GM18861 (cell line): ENCODE results near the gene GOLGA8T.
"Not testable (repeated sequence)": the region's sequence is repeated elsewhere in the genome, so short reads cannot be mapped to it uniquely, and the experiment has no call there.

ENCODE experiments used
- ATAC-seq: cut with Tn5 transposase; IDR thresholded peaks from one replicate; pipeline ENCODE4 v1.9.1; 2021; ENCODE audit not compliant: unreplicated experiment

Gene GOLGA8T, protein sequence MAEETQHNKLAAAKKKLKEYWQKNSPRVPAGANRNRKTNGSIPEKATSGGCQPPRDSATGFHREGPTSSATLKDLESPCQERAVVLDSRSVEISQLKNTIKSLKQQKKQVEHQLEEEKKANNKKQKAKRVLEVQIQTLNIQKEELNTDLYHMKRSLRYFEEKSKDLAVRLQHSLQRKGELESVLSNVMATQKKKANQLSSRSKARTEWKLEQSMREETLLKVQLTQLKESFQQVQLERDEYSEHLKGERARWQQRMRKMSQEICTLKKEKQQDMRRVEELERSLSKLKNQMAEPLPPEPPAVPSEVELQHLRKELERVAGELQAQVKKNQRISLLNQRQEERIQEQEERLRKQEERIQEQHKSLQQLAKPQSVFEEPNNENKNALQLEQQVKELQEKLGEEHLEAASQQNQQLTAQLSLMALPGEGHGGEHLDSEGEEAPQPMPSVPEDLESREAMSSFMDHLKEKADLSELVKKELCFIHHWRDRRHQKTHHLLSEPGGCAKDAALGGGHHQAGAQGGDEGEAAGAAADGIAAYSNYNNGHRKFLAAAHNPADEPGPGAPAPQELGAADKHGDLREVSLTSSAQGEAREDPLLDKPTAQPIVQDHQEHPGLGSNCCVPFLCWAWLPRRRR

DNA sequence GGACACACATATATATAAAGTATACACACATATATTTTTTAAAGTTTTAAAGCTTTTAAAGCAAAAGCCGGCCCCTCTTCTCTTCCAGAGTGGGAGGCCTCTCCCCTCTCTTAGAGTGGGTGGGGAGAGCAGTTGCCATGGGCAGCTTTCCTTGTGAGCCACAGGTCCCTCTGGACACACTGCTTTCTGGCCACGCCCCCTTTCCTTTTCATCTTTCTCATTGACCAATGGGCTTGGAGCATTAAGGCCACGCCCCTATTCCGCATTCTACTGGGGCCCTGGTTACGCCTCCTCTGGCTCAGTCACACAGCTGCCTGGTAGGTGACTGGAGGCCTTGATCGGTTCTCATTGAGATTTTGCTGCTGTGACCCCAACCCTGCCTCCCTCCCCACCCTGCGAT is at the start of gene GOLGA8T:
Gene GOLGA8T, plus strand, starts transcription at position 301 of the 400 bp plus-strand sequence. Its CDS starts 98 bp downstream, at position 399.
- ATAC-seq = not testable (repeated sequence)

DNA sequence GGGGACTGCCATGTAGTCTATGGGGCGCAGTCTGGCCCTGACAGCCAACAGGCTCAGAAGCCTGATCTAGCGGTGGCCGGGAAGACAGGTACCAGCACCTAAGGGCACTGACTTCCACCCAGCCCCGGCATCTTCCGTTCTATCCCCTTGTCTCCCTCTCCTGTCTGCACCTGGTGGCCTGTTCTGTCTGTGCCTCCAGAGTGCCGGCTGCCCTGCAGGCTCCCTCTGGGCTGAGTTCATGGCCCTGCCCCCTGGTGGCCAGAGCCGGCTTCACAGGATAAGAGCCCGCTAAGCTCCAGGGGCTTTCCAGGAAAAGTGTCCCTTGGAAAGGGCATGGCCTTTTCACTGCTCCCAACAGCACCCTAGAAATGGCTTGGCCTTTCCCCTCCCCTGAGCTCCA is 37.0 kb upstream of the GOLGA8T start:
- ATAC-seq = not testable (repeated sequence)

DNA sequence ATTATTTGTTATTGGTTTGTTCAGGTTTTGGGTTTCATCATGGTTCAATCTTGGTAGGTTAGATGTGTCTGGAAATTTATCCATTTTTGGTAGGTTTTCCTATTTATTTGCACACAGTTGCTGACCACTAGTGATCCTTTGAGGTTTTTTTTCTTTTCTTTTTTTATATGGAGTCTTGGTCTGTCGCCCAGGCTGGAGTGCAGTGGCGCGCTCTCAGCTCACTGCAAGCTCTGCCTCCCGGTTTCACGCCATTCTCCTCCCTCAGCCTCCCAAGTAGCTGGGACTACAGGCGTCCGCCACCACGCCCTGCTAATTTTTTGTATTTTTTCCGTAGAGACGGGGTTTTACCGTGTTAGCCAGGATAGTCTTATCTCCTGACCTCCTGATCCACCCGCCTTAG is 32.0 kb upstream of the GOLGA8T start:
- not testable (repeated sequence) for ATAC-seq

DNA sequence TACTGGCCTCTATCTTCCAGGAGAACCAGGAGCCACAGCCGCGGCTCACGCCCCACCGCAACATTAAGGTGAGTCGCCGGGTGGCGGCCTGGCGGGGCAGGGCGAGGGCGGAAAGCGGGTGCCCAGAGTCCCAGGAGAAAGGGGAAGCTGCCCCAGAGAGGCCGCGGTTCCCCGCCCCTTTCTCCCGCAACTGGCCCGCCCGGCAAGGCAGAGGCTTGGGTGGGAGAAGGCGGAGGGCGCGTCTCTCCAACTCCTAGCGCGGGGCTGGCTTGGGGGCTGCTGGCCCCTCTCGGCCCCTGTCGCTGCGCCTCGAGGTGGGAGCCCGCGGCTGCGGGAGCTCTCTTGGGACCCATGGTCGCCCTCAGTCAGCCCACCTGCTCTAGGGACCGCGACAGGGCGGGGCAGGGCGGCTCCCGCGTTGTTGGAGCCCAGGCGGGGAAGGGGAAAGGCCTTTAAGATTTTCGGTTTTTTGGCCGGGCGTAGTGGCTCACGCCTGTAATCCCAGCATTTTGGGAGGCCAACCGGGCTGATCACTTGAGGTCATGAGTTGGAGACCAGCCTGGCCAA is 30.8 kb upstream of the GOLGA8T start:
- not testable (repeated sequence) for ATAC-seq

DNA sequence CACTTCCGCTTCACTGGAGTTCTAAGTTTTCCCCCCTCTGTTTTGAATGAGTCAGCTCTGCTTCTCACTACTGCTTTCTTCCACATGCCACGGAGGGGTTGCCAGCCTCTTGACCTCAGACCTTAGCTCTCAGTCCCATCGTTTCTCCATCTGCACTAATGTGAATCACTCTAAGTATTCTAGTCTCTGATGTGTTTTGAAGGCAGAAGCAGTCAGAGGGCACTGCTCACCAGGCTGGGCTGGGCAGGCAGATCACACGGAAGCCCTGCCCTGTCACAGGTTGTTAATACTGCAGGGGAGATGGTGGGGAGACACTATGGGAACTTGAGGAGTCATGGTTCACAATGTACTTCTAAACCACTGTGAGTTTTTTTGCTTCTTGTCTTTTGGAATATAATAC is 24.3 kb upstream of the GOLGA8T start:
- not testable (repeated sequence) for ATAC-seq

DNA sequence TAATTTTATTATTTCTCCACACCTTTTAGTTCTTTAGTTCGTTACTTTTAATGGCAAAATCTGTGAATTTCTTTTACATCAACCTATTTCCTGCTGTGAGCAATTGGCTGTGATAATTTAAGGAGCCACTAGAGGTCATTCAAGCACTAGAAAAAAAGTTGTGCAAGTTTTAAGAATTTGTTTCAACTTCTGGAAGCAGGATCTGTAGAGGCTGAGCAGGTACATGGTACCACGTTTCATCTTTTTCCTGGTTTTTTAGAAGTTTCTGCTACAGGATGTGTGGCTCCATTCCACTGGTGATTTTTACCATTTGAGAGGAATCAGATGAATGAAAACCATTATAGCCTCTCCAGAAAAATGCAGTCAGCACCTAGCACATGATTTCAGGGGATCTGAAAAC is 4.8 kb upstream of the GOLGA8T start:
- ATAC-seq = not testable (repeated sequence)

DNA sequence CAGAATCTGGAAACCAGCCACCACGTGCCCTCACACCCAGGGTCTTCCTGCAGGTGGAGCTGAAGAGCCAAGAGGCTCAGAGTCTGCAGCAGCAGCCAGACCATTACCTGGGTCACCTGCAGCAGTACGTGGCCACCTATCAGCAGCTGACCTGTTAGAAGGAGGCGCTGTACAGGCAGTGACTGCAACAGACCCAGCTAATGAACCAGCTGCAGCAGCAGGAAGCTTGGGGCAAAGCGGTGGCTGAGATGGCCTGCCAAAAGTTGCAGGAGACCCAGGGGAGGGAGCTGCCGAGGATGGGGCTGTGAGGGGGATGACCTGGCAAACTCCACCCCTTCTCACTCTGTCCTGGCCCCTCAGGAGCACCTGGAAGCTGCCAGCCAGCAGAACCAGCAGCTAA is 8.4 kb downstream of the GOLGA8T start:
- not testable (repeated sequence) for ATAC-seq

DNA sequence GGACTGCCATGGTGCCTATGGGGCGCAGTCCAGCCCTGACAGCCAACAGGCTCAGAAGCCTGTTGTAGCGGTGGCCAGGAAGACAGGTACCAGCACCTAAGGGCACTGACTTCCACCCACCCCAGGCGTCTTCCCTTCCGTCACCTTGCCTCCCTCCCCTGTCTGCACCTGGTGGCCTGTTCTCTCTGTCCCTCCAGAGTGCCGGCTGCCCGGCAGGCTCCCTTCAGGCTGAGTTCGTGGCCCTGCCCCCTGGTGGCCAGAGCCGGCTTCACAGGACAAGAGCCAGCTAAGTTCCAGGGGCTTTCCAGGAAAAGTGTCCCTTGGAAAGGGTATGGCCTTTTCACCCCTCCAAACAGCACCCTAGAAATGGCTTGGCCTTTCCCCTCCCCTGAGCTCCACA is 15.0 kb downstream of the GOLGA8T start:
- ATAC-seq = not testable (repeated sequence)

DNA sequence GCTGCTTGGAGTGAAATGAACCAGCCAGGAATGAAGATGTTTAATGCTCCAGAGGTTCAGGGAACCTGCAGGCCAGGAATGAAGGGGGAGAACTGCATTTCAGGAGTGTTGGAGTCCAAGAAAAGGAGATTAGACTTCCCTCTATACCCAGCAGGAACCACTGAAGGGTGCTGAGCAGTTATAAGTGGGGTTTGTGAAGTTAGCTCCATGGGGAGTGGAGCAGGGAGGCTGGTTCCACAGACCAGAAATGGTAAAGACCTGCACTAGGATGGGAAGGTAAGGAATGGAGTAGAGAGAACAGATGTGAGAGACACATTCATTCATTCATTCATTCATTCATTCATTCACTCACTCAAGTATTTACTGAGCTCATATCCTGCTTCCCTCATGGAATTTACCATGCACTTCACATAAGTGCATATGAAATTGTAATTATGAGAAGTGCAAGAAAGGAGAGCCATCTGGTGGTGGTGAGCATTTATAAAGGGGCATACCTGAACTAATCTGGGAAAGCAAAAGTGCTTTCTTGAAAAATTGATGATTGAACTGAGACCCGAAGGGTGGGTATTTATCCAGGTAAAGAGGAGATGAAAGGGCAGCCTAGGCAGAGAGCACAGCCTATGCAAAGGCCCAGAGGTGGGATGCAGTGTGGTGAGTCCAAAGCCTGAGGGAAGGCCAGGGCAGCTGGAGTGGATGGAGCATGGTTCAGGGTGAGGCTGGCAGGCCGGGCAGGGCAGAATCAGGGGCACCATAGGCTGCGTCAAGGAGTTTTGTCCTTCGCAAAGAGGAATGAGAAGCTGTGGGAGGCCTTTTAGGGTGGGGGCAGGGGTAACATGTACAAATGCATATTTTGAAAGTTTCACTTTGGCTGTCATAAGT is 27.9 kb downstream of the GOLGA8T start:
- not testable (repeated sequence) for ATAC-seq

DNA sequence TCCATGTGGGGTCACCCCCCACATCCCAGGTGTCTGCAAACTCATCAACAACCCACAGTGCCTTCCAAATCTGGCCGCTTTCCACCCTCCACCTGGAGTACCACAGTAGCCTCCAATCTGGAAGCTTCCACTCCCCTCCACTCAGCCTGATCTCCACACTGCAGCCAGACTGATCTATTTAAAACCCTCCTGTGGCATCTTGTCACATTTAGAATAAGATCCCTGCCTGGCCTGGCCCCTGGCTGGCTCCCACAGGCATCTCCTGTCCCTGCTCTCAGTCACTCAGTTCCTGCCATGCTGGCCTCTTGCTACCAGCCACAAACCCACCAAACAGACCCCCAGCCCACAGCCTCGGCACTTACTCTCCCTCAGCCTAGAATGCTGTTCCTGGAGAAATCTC is 28.9 kb downstream of the GOLGA8T start:
- ATAC-seq = not testable (repeated sequence)

DNA sequence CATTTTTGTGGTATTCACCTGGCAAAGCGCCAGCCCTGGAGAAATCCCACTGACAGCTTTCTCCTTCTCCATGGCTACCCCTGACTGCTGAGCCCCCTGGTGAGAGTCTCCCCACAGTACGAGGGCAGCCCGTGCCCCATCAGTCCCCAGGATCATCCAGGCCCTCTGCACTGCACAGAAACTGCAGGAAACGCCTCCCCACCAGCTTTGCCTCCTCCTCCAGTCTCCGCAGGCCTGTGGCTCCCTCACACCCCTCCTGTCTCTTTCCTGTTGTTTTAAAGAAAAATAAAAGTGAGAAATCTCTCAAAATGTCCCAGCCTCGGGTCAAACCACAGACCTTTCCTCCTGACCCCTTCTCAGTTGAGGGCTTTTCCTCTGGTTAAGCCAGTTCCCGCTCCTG is 29.4 kb downstream of the GOLGA8T start:
- not testable (repeated sequence) for ATAC-seq

DNA sequence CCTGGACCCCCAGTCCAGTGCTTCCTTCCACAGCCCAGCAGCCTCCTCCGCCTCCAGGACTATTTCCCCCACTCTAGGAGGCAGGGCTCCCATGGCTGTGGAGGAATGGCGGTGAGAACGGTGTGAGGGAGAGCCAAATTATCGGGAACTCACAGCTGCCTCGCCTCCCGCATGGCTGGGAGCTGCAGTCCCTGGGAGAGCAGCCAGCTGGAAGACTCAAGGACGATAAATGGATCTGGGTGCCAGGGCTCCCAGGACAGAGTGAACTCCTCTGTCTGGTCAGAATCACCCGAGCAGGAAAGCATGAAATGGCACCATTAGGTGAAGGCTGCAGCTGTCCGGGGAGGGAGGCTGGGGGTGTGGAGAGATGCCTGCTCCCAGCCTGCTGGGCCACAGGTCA is 32.6 kb downstream of the GOLGA8T start:
- ATAC-seq = not testable (repeated sequence)

DNA sequence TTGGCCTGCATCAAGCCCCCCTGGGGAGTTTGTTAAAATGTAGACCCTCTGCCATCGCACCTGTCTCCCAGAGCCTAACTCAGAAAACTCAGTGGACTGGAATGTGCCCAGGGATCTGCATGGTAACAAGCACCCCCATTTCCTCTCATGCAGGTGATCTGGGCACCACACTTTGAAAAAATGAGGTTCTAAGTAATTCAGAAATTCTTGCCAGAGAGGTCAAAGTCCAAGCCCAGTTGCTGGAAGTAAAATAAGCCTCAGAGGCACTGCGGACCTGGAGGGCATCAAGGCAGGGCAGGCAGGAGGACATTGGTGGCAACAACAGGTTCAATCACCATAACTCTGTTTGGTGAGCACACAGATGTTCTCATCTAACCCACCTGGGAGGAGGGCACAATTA is 33.0 kb downstream of the GOLGA8T start:
- not testable (repeated sequence) for ATAC-seq

DNA sequence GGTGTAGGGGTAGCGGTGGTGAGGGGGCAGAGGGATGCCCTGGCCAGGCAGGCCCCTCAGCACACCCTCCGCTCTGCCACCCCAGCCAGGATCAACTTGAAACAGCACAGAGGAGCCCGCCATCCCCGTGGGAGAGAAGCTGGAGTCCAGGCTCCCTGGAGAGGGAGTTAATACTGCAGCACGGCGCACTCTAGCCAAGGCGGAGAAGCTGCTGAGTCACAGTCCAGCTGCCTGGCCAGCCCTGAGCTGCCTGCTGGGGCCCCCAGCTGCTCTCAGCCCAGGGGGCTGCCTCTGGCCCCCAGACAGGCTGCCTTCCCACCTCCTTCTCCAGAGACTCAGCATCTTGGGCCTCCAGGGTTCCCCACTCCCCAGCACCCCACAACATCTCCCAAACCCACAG is 36.6 kb downstream of the GOLGA8T start:
- ATAC-seq = not testable (repeated sequence)

DNA sequence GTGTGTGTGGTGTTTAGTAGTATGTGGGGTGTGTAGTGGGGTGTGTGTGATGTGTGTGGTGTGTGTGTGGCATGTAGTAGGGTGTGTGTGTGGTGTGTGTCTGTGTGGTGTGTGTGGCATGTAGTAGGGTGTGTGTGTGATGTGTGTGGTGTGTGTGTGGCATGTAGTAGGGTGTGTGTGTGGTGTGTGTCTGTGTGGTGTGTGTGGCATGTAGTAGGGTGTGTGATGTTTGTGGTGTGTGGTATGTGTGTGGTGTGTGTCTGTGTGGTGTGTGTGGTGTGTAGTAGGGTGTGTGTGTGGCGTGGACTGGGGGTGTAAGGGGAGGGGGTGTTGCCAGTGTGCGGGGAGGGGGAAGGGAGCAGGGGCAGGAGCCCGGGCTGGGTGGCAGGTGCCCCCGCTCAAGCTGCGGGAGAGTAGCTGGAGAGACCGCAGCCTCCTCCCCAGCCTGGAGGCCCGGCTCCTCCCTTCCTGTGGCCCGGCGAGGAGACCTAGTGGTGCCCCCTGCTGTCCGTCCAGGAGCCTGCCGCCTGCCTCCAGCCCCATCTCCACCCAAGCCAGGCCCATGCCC is 38.3 kb downstream of the GOLGA8T start:
- not testable (repeated sequence) for ATAC-seq

DNA sequence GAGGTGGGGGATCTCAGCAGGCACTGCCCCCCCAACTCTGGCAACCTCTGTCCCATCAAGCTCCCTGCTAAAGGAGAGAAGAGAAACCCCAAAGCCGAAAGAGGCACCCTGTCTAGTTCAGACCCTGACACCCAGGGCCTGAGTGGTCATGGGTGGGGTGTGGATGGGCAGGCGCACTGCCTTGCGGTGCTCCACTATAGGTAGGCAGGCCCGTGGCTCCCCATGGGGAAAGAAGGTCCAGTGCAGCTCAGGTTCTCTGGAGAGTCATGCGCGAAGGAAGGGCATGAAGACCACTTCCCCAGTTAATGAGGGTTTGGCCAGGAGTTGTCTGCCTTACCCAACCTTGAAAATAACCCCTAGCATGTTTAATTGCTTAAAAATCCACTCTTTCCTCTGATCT is 40.4 kb downstream of the GOLGA8T start:
- not testable (repeated sequence) for ATAC-seq

DNA sequence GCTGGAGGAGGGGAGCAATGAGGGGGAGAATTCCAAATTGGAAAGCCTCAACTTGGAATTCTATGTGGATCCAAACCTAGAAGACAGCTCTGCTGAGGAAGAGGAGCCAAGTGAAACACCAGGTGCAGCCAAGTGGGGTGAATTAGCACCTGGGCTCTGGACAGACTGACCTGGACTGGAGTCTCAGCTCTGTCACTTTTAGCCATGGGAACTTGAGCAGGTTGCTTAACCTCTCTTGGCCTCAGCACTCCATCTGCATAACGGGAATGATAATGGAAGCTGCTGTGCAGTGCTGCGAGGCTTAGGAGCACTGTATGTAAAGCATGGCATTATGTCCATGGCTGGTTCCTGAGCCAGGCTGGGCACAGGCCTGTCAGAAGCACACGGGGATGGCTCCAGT is 41.8 kb downstream of the GOLGA8T start:
- not testable (repeated sequence) for ATAC-seq

DNA sequence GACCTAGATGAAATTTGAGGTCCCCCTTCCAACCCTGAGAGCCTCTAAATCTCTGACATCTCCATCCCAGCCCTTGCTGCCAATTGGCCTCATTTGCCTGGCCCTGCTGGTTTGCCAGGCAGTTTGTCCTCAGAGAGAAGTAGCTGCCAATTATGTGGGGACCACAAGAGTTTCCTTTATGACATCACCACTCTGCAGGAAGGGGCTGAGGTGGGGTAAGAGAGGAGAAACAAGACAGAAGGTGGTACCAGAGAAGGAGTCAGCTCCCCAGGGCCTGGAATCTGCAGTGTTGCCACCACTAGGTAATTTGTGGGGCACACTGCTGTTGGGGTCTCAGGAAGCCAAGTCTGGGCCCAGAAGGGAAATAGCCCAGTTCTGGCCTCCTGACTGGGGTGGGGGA is 45.0 kb downstream of the GOLGA8T start:
- ATAC-seq = not testable (repeated sequence)

DNA sequence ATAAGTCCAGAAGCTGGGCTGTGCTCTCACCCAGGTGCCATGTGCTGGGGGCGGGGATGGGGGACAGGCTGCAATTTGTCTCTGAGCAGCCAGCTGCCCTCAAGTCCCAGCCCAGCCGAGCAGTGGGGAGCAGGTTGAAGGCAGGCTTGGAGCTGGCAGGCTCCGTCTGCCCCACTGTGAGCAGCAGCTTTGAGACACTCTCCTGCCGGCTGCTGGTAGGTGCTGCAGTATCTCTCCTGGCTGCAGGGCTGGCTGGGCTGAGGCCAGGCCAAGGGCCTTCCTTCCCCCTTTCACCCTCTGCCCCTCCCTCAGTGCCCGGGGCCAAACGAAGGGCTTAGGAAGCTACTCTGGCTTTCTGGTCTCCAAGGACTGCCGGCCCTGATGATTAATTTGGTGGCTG is 50.6 kb downstream of the GOLGA8T start:
- ATAC-seq = not testable (repeated sequence)

DNA sequence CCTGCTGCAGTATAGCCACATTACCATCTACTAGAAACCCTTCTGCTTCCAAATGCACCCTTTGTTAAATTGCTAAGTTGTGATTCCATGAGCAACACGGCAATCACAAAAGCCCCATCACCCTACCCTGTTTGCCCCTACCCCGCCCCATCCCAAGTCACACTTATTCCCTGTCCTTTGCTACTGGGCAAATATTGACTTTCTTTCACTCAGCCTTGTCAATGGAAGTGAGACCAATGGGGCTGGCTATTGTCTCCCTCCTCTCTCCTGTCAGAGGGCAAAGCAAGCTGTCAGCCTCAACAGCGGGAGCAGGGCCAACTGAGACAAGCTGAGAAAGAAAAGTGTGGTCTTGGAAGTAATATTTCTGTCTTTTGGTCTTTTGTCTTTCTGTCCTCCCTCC is 52.6 kb downstream of the GOLGA8T start:
- not testable (repeated sequence) for ATAC-seq

DNA sequence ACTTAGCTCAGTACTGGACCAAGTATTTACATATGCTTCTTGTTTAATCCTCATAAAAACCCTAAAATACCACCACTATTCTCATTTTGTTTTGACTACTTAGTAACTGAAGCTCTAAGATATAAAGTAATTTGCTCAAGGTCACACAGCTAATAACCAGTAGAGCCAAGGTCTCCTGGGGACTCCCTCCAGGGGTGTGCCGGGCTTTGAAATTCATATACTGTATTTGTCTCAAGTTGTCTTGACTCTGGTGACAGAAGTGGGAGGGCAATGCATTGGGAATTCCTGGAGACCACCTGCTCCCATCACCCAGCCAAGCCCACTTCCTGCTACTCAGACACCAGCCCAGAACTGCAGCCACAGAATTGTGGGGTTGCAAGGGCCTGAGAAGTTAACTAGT is 54.9 kb downstream of the GOLGA8T start:
- ATAC-seq = not testable (repeated sequence)
